HAP-1 (cell line): ENCODE measurements around the gene SLC12A4.
"Not testable (repeated sequence)": the region's sequence is repeated elsewhere in the genome, so short reads cannot be mapped to it uniquely, and the experiment has no call there.

Experiments
- DNase-seq, 2 experiments: peaks; one replicate each; pipeline ENCODE4 v3.0.0-alpha.2; 2016 to 2020; ENCODE audit warnings: low spot score in 2 of 2
- H3K27me3 ChIP-seq: fragments of 250-450 bp; sonication (Bioruptor Pico); 2 replicates; pipeline ENCODE4 v1.5.1; 2020; ENCODE audit warnings: low read depth, mild to moderate bottlenecking, moderate library complexity
- H3K36me3 ChIP-seq: fragments of 250-450 bp; sonication (Bioruptor Pico); replicated peaks from 2 replicates; pipeline ENCODE4 v1.5.1; 2020; ENCODE audit warnings: mild to moderate bottlenecking
- H3K4me1 ChIP-seq: fragments of 250-450 bp; sonication (Bioruptor Pico); 2 replicates; pipeline ENCODE4 v1.5.1; 2020; ENCODE audit warnings: mild to moderate bottlenecking
- H3K4me3 ChIP-seq: fragments of 250-450 bp; sonication (Bioruptor Pico); 2 replicates; pipeline ENCODE4 v1.5.1; 2020; ENCODE audit warnings: mild to moderate bottlenecking, moderate library complexity
- H3K9me3 ChIP-seq: fragments of 250-450 bp; sonication (Bioruptor Pico); 2 replicates; pipeline ENCODE4 v1.5.1; 2020; ENCODE audit warnings: mild to moderate bottlenecking, moderate library complexity
- in situ Hi-C: fragments of 300-500 bp; cut with MboI; formaldehyde crosslinking; loops from 3 replicates; pipeline ENCODE4 v1.14.3; 2020; ENCODE audit warnings: low sequenced_read_pairs, inconsistent platforms, mixed read lengths

The SLC12A4 gene

GRCh38 chr16:67945392-67945933 is 23.0 kb downstream of the SLC12A4 start:
- Histone ChIP-seq H3K36me3 (peaks cover 58% of the 10 kb centered on the region), H3K4me1 (no peaks in the 10 kb centered on the region)

DNA sequence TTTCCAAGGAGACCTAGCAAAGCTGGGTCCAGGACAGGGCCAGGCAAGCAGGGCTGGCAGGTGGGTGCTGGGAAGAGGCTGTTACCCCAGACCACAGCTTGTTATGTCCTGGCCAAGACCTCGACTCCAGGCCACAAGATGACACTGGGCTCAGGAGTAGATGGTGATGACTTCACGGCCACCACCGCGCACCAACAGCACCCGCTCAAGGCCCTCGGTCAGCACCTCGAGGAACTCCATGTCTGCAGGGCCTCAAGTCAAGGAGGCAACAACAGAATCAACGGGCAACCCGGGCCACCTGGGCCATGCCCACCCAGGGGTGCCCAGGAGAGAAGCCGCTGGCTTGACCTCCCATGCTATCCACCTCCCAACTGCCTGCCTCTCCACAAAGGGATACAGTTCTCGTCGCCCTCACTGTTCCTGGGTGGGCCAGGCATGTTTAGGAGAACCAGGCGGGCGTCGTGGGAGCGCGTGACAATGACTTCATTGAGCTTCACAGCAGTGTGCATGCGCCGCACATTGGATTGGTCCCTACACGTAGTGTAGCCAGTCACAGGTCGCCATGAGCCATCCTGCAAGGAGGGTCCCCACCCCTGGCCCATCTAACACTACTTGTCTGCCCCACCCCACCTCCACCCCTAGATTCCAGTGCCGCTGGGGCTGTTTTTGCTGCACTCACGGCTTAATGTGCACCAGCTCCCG is 23.6 kb downstream of the SLC12A4 start:
- Histone ChIP-seq H3K36me3 (peaks cover 62% of the 10 kb centered on the region), H3K27me3 (no peaks in the 10 kb centered on the region), H3K4me3 (no peak overlapping the region), H3K9me3 (no peaks in the 10 kb centered on the region), H3K4me1 (no peaks in the 10 kb centered on the region)
- in situ Hi-C loops: no loop called here
- no peak for DNase-seq

More at GRCh38 chr16:67945392-67945933, 23.0 kb downstream of the SLC12A4 start:
- no peaks in the 10 kb centered on the region for H3K27me3 ChIP-seq
- in situ Hi-C loops: no loop called here
- no peak for DNase-seq
- H3K4me3 ChIP-seq: no peak overlapping the region
- H3K9me3 ChIP-seq: no peaks in the 10 kb centered on the region

GRCh38 chr16:67943619-67944504 is 24.6 kb downstream of the SLC12A4 start, which contains the start of gene LCAT:
Gene LCAT (minus strand): TSS chr16:67944120. CDS start chr16:67944101, 19 bp downstream.
- Histone ChIP-seq H3K27me3 (no peaks in the 10 kb centered on the region), H3K36me3 (peaks cover 67% of the 10 kb centered on the region), H3K9me3 (no peaks in the 10 kb centered on the region), H3K4me1 (no peaks in the 10 kb centered on the region), H3K4me3 (no peak within 1 kb of the TSS)
- in situ Hi-C loops: no loop called here
- no peak for DNase-seq

DNA sequence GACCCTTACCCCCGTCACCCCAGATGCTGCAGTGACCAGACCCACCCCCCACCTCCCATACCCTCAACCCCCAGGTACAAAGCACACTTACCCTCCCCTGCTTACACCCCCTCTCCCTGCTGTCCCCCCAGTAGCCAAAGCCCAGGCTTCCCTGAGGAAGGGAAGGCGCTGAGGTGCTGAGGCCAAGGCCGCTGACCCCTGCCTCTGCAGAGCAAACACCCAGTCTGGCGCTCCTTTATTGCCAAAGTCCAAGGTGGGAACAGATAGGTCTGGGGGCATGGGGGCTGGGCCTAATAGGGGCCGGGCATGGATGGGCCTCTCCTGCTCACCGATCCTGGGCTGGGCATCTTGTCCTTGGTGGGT is 25.2 kb downstream of the SLC12A4 start:
- H3K27me3 ChIP-seq: no peaks in the 10 kb centered on the region
- no peak for DNase-seq
- no peaks in the 10 kb centered on the region for H3K9me3 ChIP-seq
- H3K36me3 ChIP-seq: peaks cover 63% of the 10 kb centered on the region
- H3K4me1 ChIP-seq: no peaks in the 10 kb centered on the region
- H3K4me3 ChIP-seq: no peak overlapping the region
- in situ Hi-C loops: no loop called here

GRCh38 chr16:67942510-67943255 is 25.8 kb downstream of the SLC12A4 start:
- peaks cover 57% of the 10 kb centered on the region for H3K36me3 ChIP-seq
- H3K4me1 ChIP-seq: no peaks in the 10 kb centered on the region
- no peak for DNase-seq
- H3K27me3 ChIP-seq: no peaks in the 10 kb centered on the region
- H3K4me3 ChIP-seq: no peak overlapping the region
- in situ Hi-C loops: no loop called here
- no peaks in the 10 kb centered on the region for H3K9me3 ChIP-seq

DNA sequence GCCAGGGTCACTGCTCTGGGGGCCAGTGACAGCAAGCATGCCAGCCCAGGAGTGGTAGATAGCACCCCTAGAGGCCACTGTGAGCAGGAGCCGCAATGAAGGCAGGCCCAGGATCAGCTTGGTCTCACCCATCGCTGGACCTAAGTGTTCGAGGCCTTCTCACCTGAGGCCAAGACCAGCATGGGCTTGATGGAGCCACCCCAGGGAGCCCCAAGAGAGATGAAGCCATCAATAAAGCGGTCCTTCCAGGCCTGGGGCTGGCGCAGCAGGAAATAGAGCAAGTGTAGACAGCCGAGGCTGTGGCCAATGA is 26.3 kb downstream of the SLC12A4 start:
- no peaks in the 10 kb centered on the region for H3K27me3 ChIP-seq
- peaks cover 52% of the 10 kb centered on the region for H3K36me3 ChIP-seq
- H3K4me1 ChIP-seq: no peaks in the 10 kb centered on the region
- no peaks in the 10 kb centered on the region for H3K9me3 ChIP-seq
- in situ Hi-C loops: no loop called here
- DNase-seq: peak in 1 of 2 experiments; percentile 70
- H3K4me3 ChIP-seq: no peak overlapping the region

DNA sequence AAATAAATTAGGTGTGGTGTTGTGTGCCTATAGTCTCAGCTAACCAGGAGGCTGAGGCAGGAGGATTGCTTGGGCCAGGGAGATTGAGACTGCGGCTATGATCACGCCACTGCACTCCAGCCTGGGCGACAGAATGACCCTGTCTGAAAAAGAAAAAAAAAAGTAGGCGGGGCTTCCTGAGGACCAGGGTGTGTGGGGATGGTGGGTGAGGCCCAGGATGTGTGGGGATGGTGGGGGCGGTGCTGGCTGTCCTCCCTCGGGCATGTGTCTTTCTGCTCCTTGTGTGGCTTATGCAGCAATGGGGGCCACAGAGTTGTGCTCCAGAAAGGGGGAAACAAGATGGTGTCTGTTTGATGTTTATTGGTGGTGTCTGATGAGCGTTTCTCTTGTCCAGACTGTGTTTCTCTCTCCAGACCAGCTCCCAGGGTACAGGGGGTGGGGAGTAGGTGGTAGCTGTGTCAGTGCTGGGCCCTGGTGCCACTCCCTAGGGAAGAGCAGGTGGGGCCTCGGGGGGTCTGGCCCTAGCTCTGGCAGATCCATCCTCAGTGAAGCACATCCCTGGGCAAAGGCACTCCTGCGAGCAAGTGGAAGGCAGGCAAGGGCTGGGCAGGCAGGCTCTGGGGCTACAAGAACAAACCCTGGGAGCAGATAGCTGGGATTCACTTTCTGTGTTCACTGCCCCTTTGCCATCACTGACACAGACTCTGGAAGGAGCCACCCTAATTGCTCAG is 26.8 kb downstream of the SLC12A4 start:
- Histone ChIP-seq H3K9me3 (no peaks in the 10 kb centered on the region), H3K36me3 (peaks cover 48% of the 10 kb centered on the region), H3K4me1 (no peaks in the 10 kb centered on the region), H3K27me3 (no peaks in the 10 kb centered on the region), H3K4me3 (no peak overlapping the region)
- DNase-seq: no peak
- in situ Hi-C loops: no loop called here

DNA sequence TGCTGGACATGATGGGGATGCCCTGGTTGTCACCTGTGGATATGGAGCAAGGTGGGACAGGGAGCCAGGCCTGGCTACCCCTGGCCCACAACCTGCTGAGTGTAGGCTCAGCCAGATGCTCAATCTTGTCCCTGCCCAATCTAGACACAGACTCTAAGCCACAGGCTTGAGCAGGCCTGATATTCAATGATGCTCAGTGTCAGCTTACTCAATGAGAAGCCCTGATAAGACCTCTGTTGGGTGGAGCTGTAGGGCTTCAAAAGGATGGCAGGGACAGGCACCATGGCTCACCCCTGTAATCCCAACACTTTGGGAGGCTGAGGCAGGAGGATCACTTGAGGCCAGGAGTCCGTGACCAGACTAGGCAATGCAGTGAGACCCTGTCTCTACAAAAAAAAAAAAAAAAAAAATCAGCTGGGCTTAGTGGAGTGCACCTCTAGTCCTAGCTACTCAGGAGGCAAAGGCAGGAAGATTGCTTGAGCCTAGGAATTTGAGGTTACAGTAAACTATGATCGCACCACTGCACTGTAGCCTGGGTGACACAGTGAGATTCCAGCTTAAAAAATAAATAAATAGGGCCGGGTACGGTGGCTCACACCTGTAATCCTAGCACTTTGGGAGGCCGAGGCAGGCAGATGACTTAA is 27.9 kb downstream of the SLC12A4 start:
- Histone ChIP-seq H3K4me3 (no peak overlapping the region), H3K4me1 (no peaks in the 10 kb centered on the region), H3K36me3 (peaks cover 41% of the 10 kb centered on the region), H3K9me3 (no peaks in the 10 kb centered on the region), H3K27me3 (no peaks in the 10 kb centered on the region)
- in situ Hi-C loops: no loop called here
- no peak for DNase-seq

- in situ Hi-C loops: no loop called here
- Histone ChIP-seq H3K9me3 (no peaks in the 10 kb centered on the region), H3K36me3 (peaks cover 33% of the 10 kb centered on the region)
These were observed 28.7 kb downstream of the SLC12A4 start for GRCh38 chr16:67939507-67940445.

GRCh38 chr16:67937713-67938112 is 30.7 kb downstream of the SLC12A4 start:
- in situ Hi-C loops, H3K27me3 ChIP-seq, DNase-seq, H3K9me3 ChIP-seq, H3K4me3 ChIP-seq, H3K4me1 ChIP-seq: not testable (repeated sequence)
- H3K36me3 ChIP-seq: peaks cover 24% of the 10 kb centered on the region

More at GRCh38 chr16:67939507-67940445, 28.7 kb downstream of the SLC12A4 start:
- Histone ChIP-seq H3K27me3 (no peaks in the 10 kb centered on the region), H3K4me1 (peaks cover 2% of the 10 kb centered on the region), H3K4me3 (no peak overlapping the region)
- no peak for DNase-seq

GRCh38 chr16:67936880-67937605 is 31.4 kb downstream of the SLC12A4 start:
- H3K4me3 ChIP-seq: peak overlapping the region; percentile 99
- H3K4me1 ChIP-seq: peaks cover 9% of the 10 kb centered on the region
- DNase-seq: no peak
- peaks cover 22% of the 10 kb centered on the region for H3K36me3 ChIP-seq
- in situ Hi-C loops: no loop called here
- H3K27me3 ChIP-seq: no peaks in the 10 kb centered on the region
- no peaks in the 10 kb centered on the region for H3K9me3 ChIP-seq
